ENCODE measurements around the gene S100A12. TPM values are rescaled to one million over a fixed set of nuclear protein-coding genes. Genes with fewer than 3 reads are reported as not detected.

The S100A12 gene
- total RNA-seq, 2 experiments from 2014 or later = not detected

DNA sequence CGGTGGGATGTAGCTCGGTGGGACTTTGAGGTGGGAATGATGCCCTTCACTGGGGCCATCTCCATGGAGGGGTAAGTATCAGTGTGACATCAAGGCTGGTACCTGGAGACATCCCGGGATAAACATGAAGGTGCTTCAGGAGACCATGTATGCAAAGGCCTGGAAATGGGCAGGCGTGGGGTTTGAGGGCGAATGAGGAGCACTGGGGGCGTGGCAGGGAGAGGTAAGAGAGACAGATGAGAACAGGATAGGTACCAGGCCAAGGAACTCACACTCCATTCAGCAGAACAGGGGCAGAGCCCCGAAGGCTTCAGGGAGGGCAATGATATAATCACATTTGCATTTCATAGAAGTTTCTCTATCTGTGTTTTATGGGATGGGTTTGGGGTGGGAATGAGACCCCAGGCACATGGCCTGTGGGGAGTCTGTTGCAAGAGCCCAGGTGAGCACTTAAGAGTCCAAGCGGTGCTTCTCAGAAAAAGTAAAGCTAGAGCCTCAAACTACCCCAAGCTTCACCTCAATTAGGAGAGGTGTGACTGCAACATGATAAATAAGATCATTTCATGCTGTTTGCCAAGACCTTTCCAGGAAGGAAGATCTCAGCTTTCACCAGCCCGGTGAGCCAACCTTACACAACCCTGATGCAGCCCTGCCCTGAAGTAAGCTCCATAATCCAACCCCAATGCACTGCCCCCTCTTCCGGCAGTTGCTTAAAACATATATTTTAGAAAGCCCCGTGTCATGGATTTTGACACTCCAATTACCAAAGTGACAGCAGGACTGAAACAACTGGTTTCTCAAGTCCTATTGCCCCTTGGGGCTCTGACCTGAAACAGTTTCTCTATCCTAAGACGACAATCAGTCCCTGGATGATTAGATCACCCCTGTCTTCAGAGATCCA lies 10.4 kb downstream of the S100A12 start:
- no peak for DNase-seq
- no peaks in the 10 kb centered on the region for H3K36me3 Mint-ChIP-seq
- no peak overlapping the region for H3K27ac Mint-ChIP-seq
- H3K4me3 Mint-ChIP-seq = no peak overlapping the region
- peaks cover 10% of the 10 kb centered on the region for H3K27me3 Mint-ChIP-seq
- H3K9me3 Mint-ChIP-seq = no peaks in the 10 kb centered on the region
- H3K4me1 Mint-ChIP-seq = no peaks in the 10 kb centered on the region

DNA sequence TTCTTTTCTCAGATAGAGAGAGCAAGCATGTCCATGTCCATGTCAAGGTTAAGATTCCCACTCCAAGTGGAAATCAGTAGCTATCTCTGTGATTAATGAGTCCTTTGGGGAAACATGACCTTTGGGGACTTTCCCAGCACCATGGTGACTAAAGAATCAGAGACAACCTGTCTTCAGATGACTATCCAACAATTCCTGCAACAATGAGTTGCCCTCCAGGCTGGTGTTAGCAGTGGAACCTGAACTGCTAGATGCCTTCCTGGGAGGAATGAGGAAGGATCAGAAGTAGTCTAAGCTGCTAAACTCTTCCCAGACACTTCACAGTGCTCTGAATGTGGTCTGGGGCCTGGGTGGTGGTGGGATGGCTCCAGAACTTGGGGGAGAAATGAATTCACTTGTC lies 11.3 kb downstream of the S100A12 start:
- Mint-ChIP-seq H3K27ac (no peak overlapping the region), H3K9me3 (no peaks in the 10 kb centered on the region), H3K4me1 (no peaks in the 10 kb centered on the region), H3K27me3 (peaks cover 10% of the 10 kb centered on the region), H3K36me3 (no peaks in the 10 kb centered on the region), H3K4me3 (no peak overlapping the region)
- no peak for DNase-seq

DNA sequence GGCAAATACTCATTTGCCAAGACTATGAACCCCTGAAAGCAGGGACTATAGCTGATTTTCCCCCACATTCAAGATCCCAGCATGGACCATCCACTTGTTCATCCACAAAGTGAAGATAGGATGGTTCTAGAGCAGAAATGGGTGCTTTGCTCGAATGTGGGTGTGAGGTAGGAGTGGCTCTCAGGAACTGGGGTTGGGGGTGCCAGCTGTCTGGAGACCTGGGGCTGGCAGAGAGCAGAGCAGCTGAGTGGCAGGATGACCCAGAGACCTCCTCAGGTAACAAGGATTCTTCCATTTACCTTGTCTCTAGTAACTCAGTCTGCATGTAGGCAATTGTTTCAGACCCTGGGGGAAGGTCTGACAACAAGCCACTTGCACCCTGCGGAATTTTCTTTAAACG lies 11.8 kb downstream of the S100A12 start:
- Mint-ChIP-seq H3K27ac (no peak overlapping the region), H3K36me3 (no peaks in the 10 kb centered on the region), H3K4me1 (no peaks in the 10 kb centered on the region)

DNA sequence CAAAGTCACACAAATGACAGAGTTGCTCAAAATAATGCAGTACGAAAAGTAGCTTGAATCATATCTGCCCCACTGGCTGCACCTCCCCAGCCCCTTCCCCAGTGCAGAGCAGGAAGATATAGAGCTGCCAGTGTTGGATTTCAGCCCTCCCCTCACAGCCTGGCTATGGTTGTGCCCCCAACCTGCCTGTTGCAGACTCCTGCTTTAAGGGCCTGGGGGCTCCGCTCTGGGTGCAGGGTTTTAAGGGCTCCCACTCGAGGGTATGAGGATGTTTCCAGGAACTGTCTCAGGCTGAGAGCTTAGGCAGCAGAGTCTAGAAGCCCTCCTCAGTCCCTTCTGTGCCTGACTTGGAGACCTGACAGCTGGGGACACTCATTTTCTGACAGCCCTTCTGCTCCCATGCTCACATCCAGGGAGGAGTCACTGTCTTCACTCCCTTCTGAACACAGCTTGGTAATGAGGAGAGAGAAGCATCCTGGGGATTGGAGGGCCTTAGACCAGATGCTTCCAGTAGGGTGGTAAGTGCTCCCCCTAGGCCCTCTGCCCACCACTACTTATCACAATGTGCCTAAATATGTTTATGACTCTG lies 13.1 kb downstream of the S100A12 start:
- Mint-ChIP-seq H3K36me3 (no peaks in the 10 kb centered on the region), H3K27me3 (peaks cover 10% of the 10 kb centered on the region), H3K4me3 (no peak overlapping the region), H3K27ac (no peak overlapping the region), H3K9me3 (no peaks in the 10 kb centered on the region), H3K4me1 (peaks cover 4% of the 10 kb centered on the region)
- no peak for DNase-seq

More for the DNA sequence above, 11.8 kb downstream of the S100A12 start:
- no peak for DNase-seq
- Mint-ChIP-seq H3K27me3 (peaks cover 10% of the 10 kb centered on the region), H3K9me3 (no peaks in the 10 kb centered on the region), H3K4me3 (no peak overlapping the region)

DNA sequence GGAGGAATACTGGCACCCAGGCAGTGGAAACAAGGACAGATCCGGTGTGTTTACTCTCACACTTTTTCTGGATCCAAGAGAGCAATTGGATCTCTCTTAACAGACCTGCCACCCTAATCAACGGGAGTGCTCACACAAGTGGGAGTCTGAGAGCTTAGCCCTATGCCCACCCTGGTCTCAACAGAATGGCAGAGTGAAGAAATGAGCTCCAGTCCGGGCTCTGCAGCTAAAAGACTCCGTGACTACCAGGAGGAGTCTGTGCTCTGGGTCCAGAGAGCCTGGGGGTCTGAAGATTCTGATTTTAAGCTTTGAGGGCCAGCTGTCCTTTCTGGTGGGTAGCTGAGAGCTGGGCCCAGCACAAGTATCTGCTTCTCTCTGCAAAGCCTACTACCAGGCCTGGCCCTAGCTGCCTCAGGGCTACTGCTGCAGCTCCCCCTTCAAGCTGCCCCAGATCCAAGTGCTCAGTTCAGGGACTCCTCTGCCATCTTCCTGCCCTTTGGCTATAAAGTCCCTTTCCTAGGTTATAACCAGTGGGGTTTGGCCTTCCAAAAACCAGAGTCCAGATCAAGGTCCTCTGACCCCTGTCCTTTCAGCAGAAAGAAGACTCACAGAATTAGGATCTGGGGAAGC lies 13.8 kb downstream of the S100A12 start:
- H3K9me3 Mint-ChIP-seq = no peaks in the 10 kb centered on the region
- H3K27me3 Mint-ChIP-seq = peaks cover 10% of the 10 kb centered on the region
- peaks cover 9% of the 10 kb centered on the region for H3K4me1 Mint-ChIP-seq
- no peak for DNase-seq
- no peaks in the 10 kb centered on the region for H3K36me3 Mint-ChIP-seq
- no peak overlapping the region for H3K27ac Mint-ChIP-seq
- H3K4me3 Mint-ChIP-seq = no peak overlapping the region

DNA sequence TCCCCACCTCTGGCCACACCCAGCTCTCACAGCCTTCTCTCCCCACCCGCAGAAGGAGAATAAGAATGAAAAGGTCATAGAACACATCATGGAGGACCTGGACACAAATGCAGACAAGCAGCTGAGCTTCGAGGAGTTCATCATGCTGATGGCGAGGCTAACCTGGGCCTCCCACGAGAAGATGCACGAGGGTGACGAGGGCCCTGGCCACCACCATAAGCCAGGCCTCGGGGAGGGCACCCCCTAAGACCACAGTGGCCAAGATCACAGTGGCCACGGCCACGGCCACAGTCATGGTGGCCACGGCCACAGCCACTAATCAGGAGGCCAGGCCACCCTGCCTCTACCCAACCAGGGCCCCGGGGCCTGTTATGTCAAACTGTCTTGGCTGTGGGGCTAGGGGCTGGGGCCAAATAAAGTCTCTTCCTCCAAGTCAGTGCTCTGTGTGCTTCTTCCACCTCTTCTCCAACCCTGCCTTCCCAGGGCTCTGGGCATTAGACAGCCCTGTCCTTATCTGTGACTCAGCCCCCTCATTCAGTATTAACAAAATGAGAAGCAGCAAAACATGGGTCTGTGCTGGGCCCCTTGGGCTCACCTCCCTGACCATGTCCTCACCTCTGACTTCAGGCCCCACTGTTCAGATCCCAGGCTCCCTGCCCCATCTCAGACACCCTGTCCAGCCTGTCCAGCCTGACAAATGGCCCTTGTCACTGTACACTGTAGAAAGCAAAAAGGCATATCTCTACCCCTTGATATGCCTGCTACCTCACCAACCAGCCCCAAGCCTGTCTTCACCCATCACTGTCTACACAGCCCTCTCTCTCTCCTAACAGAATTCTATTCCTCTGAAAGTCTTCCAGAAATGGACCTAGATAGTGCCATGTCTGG lies 14.6 kb downstream of the S100A12 start:
- Mint-ChIP-seq H3K27ac (no peak overlapping the region), H3K4me3 (no peak overlapping the region), H3K4me1 (peaks cover 9% of the 10 kb centered on the region), H3K36me3 (no peaks in the 10 kb centered on the region), H3K9me3 (no peaks in the 10 kb centered on the region), H3K27me3 (peaks cover 10% of the 10 kb centered on the region)
- DNase-seq = no peak

DNA sequence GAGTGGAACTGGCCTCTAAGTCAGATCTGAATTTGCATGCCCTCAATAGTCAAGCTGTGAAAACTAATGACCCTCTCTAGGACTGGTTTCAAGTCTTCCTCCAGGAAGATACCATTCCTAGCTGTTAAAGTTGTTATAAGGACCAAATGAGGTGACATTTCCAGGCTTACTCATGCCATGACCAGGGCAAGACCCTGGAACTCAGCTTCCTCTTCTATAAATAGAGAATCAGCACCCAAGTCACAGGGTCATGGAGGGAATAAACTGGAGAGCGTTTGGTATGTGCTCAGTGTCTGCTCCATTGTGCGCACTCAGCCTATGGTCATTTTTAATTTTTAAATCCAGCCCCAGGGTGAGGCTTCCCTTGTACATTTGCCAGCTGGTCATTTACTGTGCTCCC lies 15.2 kb downstream of the S100A12 start:
- Mint-ChIP-seq H3K4me3 (no peak overlapping the region), H3K4me1 (peaks cover 9% of the 10 kb centered on the region), H3K27me3 (peaks cover 10% of the 10 kb centered on the region), H3K9me3 (no peaks in the 10 kb centered on the region), H3K27ac (no peak overlapping the region), H3K36me3 (no peaks in the 10 kb centered on the region)
- no peak for DNase-seq

DNA sequence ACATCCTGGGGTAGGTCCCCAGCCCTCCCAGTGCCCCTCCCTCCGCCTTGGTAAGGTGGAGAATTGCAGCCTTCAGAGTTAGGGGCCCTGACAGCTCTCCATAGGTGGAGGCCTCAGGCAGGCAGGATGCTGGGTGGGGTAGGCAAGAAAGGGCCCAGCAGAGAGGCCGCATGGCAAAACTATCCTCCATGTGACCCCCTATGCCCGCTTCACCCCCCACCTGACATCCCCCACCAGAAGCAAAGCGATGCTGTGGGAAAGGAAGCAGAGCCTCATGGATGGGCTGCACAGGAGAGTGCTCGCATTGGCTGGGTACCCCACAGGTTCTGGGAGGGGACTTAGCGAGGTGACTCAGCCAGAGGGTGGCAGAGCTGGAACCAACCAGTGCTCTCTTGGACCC lies 16.2 kb downstream of the S100A12 start:
- peaks cover 5% of the 10 kb centered on the region for H3K27me3 Mint-ChIP-seq
- H3K4me3 Mint-ChIP-seq = no peak overlapping the region
- peaks cover 9% of the 10 kb centered on the region for H3K4me1 Mint-ChIP-seq
- DNase-seq = no peak
- no peak overlapping the region for H3K27ac Mint-ChIP-seq
- no peaks in the 10 kb centered on the region for H3K9me3 Mint-ChIP-seq
- no peaks in the 10 kb centered on the region for H3K36me3 Mint-ChIP-seq

DNA sequence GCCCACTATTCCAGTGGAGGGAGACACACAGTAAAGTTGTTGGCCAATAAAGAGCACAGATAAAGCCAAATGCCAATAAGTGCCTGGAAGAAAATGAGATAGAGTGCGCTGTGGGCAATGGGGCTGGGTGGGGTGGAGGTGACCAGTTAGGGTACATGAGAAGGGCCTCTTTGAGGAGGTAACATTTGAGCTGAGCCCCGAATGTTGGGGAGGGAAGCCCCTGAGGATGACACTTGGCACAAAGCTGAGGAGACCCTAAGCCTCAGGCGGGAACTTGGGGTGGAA lies 16.8 kb downstream of the S100A12 start:
- no peak overlapping the region for H3K27ac Mint-ChIP-seq
- H3K9me3 Mint-ChIP-seq = no peaks in the 10 kb centered on the region
- DNase-seq = no peak
- H3K4me3 Mint-ChIP-seq = no peak overlapping the region
- H3K27me3 Mint-ChIP-seq = peaks cover 4% of the 10 kb centered on the region
- H3K36me3 Mint-ChIP-seq = no peaks in the 10 kb centered on the region
- peaks cover 9% of the 10 kb centered on the region for H3K4me1 Mint-ChIP-seq

DNA sequence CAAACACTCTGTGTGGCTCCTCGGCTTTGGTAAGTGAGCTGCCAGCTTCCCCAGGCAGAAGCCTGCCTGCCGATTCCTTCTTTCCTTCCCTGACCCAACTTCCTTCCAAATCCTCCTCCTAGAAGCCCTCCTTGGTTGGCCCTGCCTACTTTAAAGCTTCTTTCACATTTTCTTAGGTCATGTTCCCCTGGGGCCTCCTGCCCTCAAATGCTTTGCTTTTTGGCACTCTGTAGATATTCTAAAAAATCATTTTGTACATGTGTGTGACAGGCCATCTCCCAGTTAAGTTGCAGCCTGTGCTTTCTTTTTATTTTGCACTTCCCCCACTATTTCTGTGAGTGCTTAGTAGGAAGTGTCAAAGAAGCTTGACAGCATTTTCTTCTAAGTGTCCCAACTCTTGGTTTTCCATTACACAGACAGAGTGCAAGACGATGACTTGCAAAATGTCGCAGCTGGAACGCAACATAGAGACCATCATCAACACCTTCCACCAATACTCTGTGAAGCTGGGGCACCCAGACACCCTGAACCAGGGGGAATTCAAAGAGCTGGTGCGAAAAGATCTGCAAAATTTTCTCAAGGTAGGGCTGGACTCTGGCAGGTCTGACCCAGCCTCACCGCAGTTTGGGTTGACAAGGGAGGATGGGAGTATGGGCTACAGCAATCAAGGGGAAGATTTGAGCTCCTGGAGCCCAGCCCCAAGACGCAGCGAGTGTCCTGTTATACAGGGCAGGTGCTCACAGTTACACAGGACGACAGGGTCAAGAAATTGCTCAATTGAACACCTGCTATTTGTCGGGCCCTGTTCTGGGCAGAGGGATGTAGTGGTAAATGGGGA lies 17.3 kb downstream of the S100A12 start, which contains the start of gene S100A9:
S100A9 (plus strand) TSS at position 2 of the 838 bp plus-strand sequence; CDS start at position 432, 430 bp downstream.
- no peak for DNase-seq
- Mint-ChIP-seq H3K4me3 (no peak within 1 kb of the TSS), H3K27ac (no peak within 1 kb of the TSS), H3K4me1 (peaks cover 9% of the 10 kb centered on the region), H3K9me3 (no peaks in the 10 kb centered on the region), H3K27me3 (peaks cover under 1% of the 10 kb centered on the region), H3K36me3 (no peaks in the 10 kb centered on the region)

DNA sequence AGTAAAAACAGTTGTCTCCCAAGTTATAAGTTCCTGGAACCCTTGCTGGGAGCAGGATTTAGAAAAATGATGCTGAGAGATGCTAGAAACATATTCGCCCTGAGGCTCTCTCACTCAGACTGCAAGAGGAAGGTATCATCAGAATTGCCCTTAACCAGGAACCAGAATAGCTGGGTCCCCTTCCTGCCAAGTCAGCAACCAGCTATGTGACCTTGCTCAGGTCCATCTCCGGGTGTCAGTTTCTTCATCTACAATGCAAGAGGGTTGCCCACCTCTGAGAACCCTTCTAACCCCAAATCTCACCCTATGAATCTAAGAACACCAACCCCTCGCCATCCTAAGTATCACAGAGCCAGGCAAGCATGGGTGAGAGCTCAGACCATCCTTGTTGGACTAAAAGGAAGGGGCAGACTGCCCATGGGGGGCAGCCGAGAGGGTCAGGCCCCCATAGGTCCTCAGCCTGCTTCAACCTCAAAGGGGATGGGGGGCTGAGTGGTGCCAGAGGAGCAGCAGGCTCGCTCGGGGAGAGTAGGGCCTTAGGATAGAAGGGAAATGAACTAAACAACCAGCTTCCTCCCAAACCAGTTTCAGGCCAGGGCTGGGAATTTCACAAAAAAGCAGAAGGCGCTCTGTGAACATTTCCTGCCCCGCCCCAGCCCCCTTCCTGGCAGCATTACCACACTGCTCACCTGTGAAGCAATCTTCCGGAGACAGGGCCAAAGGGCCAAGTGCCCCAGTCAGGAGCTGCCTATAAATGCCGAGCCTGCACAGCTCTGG lies 18.2 kb downstream of the S100A12 start:
- H3K27ac Mint-ChIP-seq = no peak overlapping the region
- H3K27me3 Mint-ChIP-seq = no peaks in the 10 kb centered on the region
- no peak for DNase-seq
- H3K4me3 Mint-ChIP-seq = no peak overlapping the region
- H3K36me3 Mint-ChIP-seq = no peaks in the 10 kb centered on the region
- H3K9me3 Mint-ChIP-seq = no peaks in the 10 kb centered on the region
- peaks cover 9% of the 10 kb centered on the region for H3K4me1 Mint-ChIP-seq

DNA sequence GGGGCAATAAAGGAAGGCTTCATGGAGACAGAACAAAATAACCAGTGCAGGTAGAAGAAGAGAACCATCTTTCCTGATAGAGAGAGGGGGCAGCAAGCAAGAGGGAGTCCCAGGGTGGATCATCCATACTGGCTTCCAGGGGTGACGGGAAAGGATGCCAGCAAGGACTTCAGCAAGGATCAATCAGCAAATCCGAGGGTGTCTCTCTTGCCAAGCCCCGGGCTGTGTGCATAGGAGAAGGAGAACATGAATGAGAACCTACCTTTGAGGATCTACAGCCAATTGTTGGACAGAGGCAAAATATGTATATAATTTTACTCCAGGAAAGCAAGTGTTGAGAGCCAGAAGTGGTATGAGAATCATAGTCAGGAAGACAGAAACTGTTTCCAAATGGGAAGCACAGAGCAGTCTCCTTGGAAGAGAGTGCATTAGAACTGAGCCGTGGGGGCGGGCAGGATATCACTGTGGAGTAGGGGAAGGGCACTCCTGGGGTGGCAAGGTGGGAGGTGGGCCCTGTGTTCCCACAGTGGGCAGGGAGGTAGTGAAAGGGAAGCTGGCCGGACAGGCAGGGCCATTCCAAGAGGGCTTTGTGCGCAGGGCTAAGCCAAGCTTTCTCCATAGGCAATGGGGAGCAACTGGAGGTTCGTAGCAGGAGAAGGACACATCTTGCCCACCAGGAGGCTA lies 18.9 kb downstream of the S100A12 start:
- Mint-ChIP-seq H3K36me3 (no peaks in the 10 kb centered on the region), H3K9me3 (no peaks in the 10 kb centered on the region)

DNA sequence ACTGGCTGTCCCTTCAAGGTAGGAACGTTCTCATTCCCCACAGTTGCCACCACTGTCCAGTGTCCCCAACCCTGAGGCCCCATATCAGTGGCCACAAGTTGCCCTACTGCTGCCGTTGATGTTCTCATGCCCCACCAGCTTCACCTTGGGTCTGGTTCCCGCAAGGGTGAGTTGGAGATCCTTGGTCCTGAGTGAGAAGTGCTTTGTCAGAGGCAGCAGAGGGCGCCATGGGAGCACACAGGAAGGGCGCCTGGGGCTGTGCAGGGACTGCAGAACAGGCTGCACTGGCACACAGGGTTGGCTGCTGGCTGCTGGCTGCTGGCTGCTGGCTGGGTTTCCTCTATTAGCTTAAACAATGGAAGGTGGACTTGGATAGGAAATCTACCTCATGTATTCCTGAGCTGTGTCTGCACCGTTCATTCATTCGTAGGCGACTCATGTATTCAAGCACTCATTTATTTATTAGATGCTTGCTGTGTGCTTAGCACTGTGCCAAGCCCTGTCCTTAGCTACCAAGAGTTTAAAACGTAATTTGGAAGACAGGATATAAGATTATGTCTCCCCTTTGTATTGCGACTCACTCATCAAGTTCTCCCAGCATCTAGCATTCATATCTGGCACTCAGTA lies 19.9 kb downstream of the S100A12 start:
- peaks cover 9% of the 10 kb centered on the region for H3K4me1 Mint-ChIP-seq
- no peaks in the 10 kb centered on the region for H3K9me3 Mint-ChIP-seq
- no peak overlapping the region for H3K27ac Mint-ChIP-seq
- H3K27me3 Mint-ChIP-seq = peaks cover 4% of the 10 kb centered on the region
- H3K36me3 Mint-ChIP-seq = no peaks in the 10 kb centered on the region
- DNase-seq = peak; percentile 59
- H3K4me3 Mint-ChIP-seq = no peak overlapping the region

More for the DNA sequence above, 18.9 kb downstream of the S100A12 start:
- no peak for DNase-seq
- Mint-ChIP-seq H3K4me3 (no peak overlapping the region), H3K4me1 (peaks cover 9% of the 10 kb centered on the region), H3K27ac (no peak overlapping the region), H3K27me3 (no peaks in the 10 kb centered on the region)
